H1 (cell line): ENCODE measurements around the gene KIDINS220. TPM values are rescaled to one million over a fixed set of nuclear protein-coding genes. Genes with fewer than 3 reads are reported as not detected.

Experiments
- CTCF ChIA-PET: fragments of 300-600 bp; sonication (Branson Sonifier 250); formaldehyde crosslinking; loops from one replicate; lab custom pipeline; 2021; ENCODE audit not compliant: partially characterized antibody; lab: Charles Lee
- POLR2A ChIA-PET: fragments of 300-600 bp; sonication (Branson Sonifier 250); formaldehyde crosslinking; loops from one replicate; lab custom pipeline; 2021; ENCODE audit warnings: inconsistent platforms; ENCODE audit not compliant: partially characterized antibody; lab: Charles Lee
- DNase-seq, 2 experiments: peaks; one replicate each; pipeline versions ENCODE4 v3.0.0 to v3.0.0-alpha.2; 2010 to 2022; ENCODE audit warnings: low spot score in 2 of 2, low read depth in 1 of 2, mixed read lengths in 1 of 2
- FAIRE-seq: peaks from 2 replicates; lab custom pipeline; 2011; peaks lifted over from hg19 to GRCh38; lab: Jason Lieb, UNC
- H2AFZ ChIP-seq: 2 replicates; pipeline ENCODE4 v1.8.1; 2012; ENCODE audit warnings: low read length, inconsistent platforms
- H2AK5ac ChIP-seq: 2 replicates; pipeline ENCODE4 v1.6.1; 2013; ENCODE audit warnings: low read depth, low read length
- H2BK120ac ChIP-seq: replicated peaks from 2 replicates; pipeline ENCODE3; 2013; ENCODE audit warnings: low read depth, low read length, inconsistent platforms
- H2BK12ac ChIP-seq: 2 replicates; pipeline ENCODE4 v1.6.1; 2013; ENCODE audit warnings: low read depth, low read length
- H2BK15ac ChIP-seq: 2 replicates; pipeline ENCODE4 v1.6.1; 2013; ENCODE audit warnings: low read length
- H2BK20ac ChIP-seq: 2 replicates; pipeline ENCODE4 v1.6.1; 2013; ENCODE audit warnings: low read length
- H2BK5ac ChIP-seq: 2 replicates; pipeline ENCODE4 v1.6.1; 2013; ENCODE audit warnings: low read depth, low read length
- H3K14ac ChIP-seq: 2 replicates; pipeline ENCODE4 v1.6.1; 2013; ENCODE audit warnings: inconsistent platforms; ENCODE audit not compliant: insufficient read length
- H3K18ac ChIP-seq: 2 replicates; pipeline ENCODE4 v1.6.1; 2013; ENCODE audit warnings: low read length; ENCODE audit errors: extremely low read depth
- H3K23ac ChIP-seq: 2 replicates; pipeline ENCODE4 v1.6.1; 2013; ENCODE audit warnings: inconsistent platforms; ENCODE audit not compliant: insufficient read length
- H3K23me2 ChIP-seq: 2 replicates; pipeline ENCODE4 v1.6.1; 2013; ENCODE audit warnings: low read depth, low read length
- H3K27ac ChIP-seq: 2 replicates; pipeline ENCODE4 v1.6.1; 2011; ENCODE audit warnings: low read depth, low read length, inconsistent platforms
- H3K27me3 ChIP-seq, 4 experiments: replicated peaks in 1 of 4; 1 replicate in 1 of 4; 2 replicates in 3 of 4; pipeline versions ENCODE4 v1.6.1 to v1.8.1; 2011 to 2013; ENCODE audit warnings: low read length in 3 of 4, mild to moderate bottlenecking in 3 of 4, inconsistent platforms in 2 of 4, mixed read lengths in 2 of 4, moderate library complexity in 1 of 4; ENCODE audit not compliant: control insufficient read depth in 3 of 4, insufficient read depth in 3 of 4; ENCODE audit errors: extremely low read depth in 1 of 4
- H3K36me3 ChIP-seq, 4 experiments: 2 replicates each; pipeline versions ENCODE4 v1.6.1 to v1.8.1; 2011 to 2013; ENCODE audit warnings: mild to moderate bottlenecking in 4 of 4, low read length in 3 of 4, moderate library complexity in 2 of 4, control low read depth in 1 of 4, inconsistent platforms in 1 of 4; ENCODE audit not compliant: insufficient read depth in 4 of 4, control insufficient read depth in 2 of 4
- H3K4ac ChIP-seq: replicated peaks from 2 replicates; pipeline ENCODE3; 2013; ENCODE audit warnings: low read length, low read depth, mixed read lengths, inconsistent platforms; ENCODE audit not compliant: insufficient read length
- H3K4me1 ChIP-seq, 4 experiments: replicated peaks in 1 of 4; 1 replicate in 1 of 4; 2 replicates in 3 of 4; pipeline versions ENCODE4 v1.6.1 to v1.8.1; 2011 to 2013; ENCODE audit warnings: low read length in 3 of 4, inconsistent platforms in 2 of 4, mixed read lengths in 1 of 4; ENCODE audit not compliant: insufficient read depth in 4 of 4, control insufficient read depth in 3 of 4
- H3K4me2 ChIP-seq, 2 experiments: 2 replicates each; pipeline versions ENCODE4 v1.6.1 to v1.8.1; 2011 to 2013; ENCODE audit warnings: low read depth in 2 of 2, low read length in 2 of 2, control low read depth in 1 of 2, inconsistent platforms in 1 of 2, mild to moderate bottlenecking in 1 of 2; ENCODE audit not compliant: insufficient read depth in 1 of 2
- H3K4me3 ChIP-seq, 4 experiments: fragments of 200-600, 300-600 bp in 1 of 4; sonication (generic), shearing (Covaris generic), sonication (Bioruptor Twin) in 1 of 4; 2 replicates each; pipeline versions ENCODE4 v1.5.1 to v1.8.1; 2011 to 2016; ENCODE audit warnings: low read length in 4 of 4, low read depth in 3 of 4, control low read depth in 2 of 4, inconsistent platforms in 2 of 4, mild to moderate bottlenecking in 2 of 4, mixed read lengths in 1 of 4, moderate library complexity in 1 of 4; ENCODE audit not compliant: insufficient read depth in 2 of 4; ENCODE audit errors: extremely low read depth in 1 of 4
- H3K56ac ChIP-seq: replicated peaks from 2 replicates; pipeline ENCODE3; 2013; ENCODE audit warnings: low read depth, mild to moderate bottlenecking, mixed read lengths, low read length, inconsistent platforms; ENCODE audit not compliant: insufficient read length
- H3K79me1 ChIP-seq: 2 replicates; pipeline ENCODE4 v1.6.1; 2013; ENCODE audit warnings: low read depth, low read length, control low read depth
- H3K79me2 ChIP-seq, 2 experiments: 2 replicates each; pipeline versions ENCODE4 v1.6.1 to v1.8.1; 2012 to 2013; ENCODE audit warnings: low read length in 2 of 2, mild to moderate bottlenecking in 2 of 2, inconsistent platforms in 1 of 2; ENCODE audit not compliant: insufficient read depth in 2 of 2, control insufficient read depth in 1 of 2
- H3K9ac ChIP-seq, 4 experiments: replicated peaks in 1 of 4; 1 replicate in 1 of 4; 2 replicates in 3 of 4; pipeline versions ENCODE4 v1.6.1 to v1.8.1; 2011 to 2013; ENCODE audit warnings: low read depth in 3 of 4, low read length in 3 of 4, control low read depth in 2 of 4, mild to moderate bottlenecking in 2 of 4, moderate library complexity in 2 of 4, inconsistent platforms in 1 of 4; ENCODE audit errors: extremely low read depth in 1 of 4
- H3K9me3 ChIP-seq, 2 experiments: 2 replicates each; pipeline versions ENCODE4 v1.6.1 to v1.8.1; 2012 to 2013; ENCODE audit warnings: mild to moderate bottlenecking in 2 of 2, moderate library complexity in 2 of 2, control low read depth in 1 of 2, inconsistent platforms in 1 of 2, low read depth in 1 of 2, low read length in 1 of 2, mixed read lengths in 1 of 2; ENCODE audit not compliant: insufficient read depth in 2 of 2
- H4K20me1 ChIP-seq, 2 experiments: replicated peaks in 1 of 2; 2 replicates each; pipeline versions ENCODE3 to v1.8.1; 2011 to 2013; ENCODE audit warnings: inconsistent platforms in 2 of 2, low read length in 2 of 2, mild to moderate bottlenecking in 1 of 2; ENCODE audit not compliant: insufficient read depth in 2 of 2, control insufficient read depth in 1 of 2
- H4K5ac ChIP-seq: 2 replicates; pipeline ENCODE4 v1.6.1; 2013; ENCODE audit warnings: low read length, low read depth, mixed read lengths, inconsistent platforms; ENCODE audit not compliant: insufficient read length
- H4K8ac ChIP-seq: 2 replicates; pipeline ENCODE4 v1.8.0; 2013; ENCODE audit warnings: mild to moderate bottlenecking, moderate library complexity, low read length, inconsistent platforms; ENCODE audit not compliant: insufficient read depth; ENCODE audit errors: extremely low read depth
- H4K91ac ChIP-seq: replicated peaks from 2 replicates; pipeline ENCODE3; 2013; ENCODE audit warnings: low read length, mixed read lengths, inconsistent platforms; ENCODE audit not compliant: insufficient read length
- CHD2 ChIP-seq: IDR thresholded peaks from 2 replicates; pipeline ENCODE4 v1.6.1; 2012; ENCODE audit warnings: low read length, improper control_type of control experiment
- HDAC2 ChIP-seq, 2 experiments: fragments of 300-600 bp in 1 of 2; sonication (generic) in 1 of 2; IDR thresholded peaks; 2 replicates each; pipeline ENCODE4 v1.6.1; 2011 to 2012; ENCODE audit warnings: low read depth in 2 of 2, low read length in 2 of 2, mild to moderate bottlenecking in 2 of 2, moderate library complexity in 2 of 2, borderline replicate concordance in 1 of 2, inconsistent platforms in 1 of 2
- KDM5A ChIP-seq: fragments of 200-600 bp; IDR thresholded peaks from 2 replicates; pipeline ENCODE4 v1.7.1; 2012; ENCODE audit warnings: mild to moderate bottlenecking, low read length, inconsistent platforms, mixed read lengths
- NRF1 ChIP-seq: IDR thresholded peaks from 2 replicates; pipeline ENCODE4 v1.6.1; 2011; ENCODE audit warnings: mild to moderate bottlenecking, low read depth, low read length, improper control_type of control experiment
- SRF ChIP-seq: IDR thresholded peaks from 2 replicates; pipeline ENCODE4 v1.6.1; 2011; ENCODE audit warnings: mild to moderate bottlenecking, low read depth, low read length, moderate library complexity
- ZNF274 ChIP-seq: IDR thresholded peaks from 2 replicates; pipeline ENCODE4 v1.7.0; 2012; ENCODE audit warnings: low read length, borderline replicate concordance; ENCODE audit errors: extremely low read depth
- WGBS, 2 experiments: shearing (Covaris generic) in 1 of 2; methylation state at CpG; one replicate each; pipeline versions ENCODE4 v1.1.6 to v1.1.7; 2013 to 2015; ENCODE audit warnings: low lambda C conversion rate in 2 of 2, mixed read lengths in 2 of 2, inconsistent platforms in 1 of 2, low coverage in 1 of 2, missing lambda C conversion rate in 1 of 2; ENCODE audit not compliant: insufficient replicate concordance in 2 of 2, insufficient coverage in 1 of 2, insufficient read length in 1 of 2; ENCODE audit errors: extremely low coverage in 1 of 2, missing lambda C conversion rate in 1 of 2; 5-methylcytosine and 5-hydroxymethylcytosine counted together
- polyA plus RNA-seq, 7 experiments: library from polyadenylated mRNA; depleted of rRNA in 3 of 7; stranded (reverse) in 5 of 7; unstranded in 2 of 7; fragments of >200 nt in 5 of 7; fragments of 200-250 nt in 2 of 7; gene quantifications; 1 replicate in 5 of 7; 2 replicates in 1 of 7; 4 replicates in 1 of 7; pipeline versions ENCODE4 v1.2.1 to v1.2.3, GENCODE V29; 2011 to 2013; ENCODE audit warnings: missing spikeins in 2 of 7, mixed read lengths in 2 of 7
- total RNA-seq: library from RNA; stranded (reverse); fragmentation: NEBNext Ultra II Directional; extraction: Animal tissue kit (Norgen Biotek cat#: 25700); gene quantifications from 2 replicates; pipeline ENCODE4 v1.2.1, GENCODE V29; 2021
- TF ChIP-seq, protein P1 (sequence below): IDR thresholded peaks from 2 replicates; pipeline ENCODE4 v1.6.1; 2011; ENCODE audit warnings: low read depth, mild to moderate bottlenecking, low read length; ENCODE audit not compliant: insufficient read depth

KIDINS220 gene
- total and polyA plus RNA-seq, 2 of the 8 experiments (the other 6 are each of a cell fraction or from before 2014, with no cell fraction given) = 21.2 to 27.1 TPM

- no peak overlapping the region for H4K8ac ChIP-seq
- no peak overlapping the region for H2BK20ac ChIP-seq
- no peak overlapping the region for H3K4me2 ChIP-seq
- H4K20me1 ChIP-seq = no peaks in the 10 kb centered on the region
- H3K4me1 ChIP-seq = no peaks in the 10 kb centered on the region
- no peak for DNase-seq
- H2BK15ac ChIP-seq = no peak overlapping the region
- no peak overlapping the region for H3K9ac ChIP-seq
- H3K23ac ChIP-seq = no peak overlapping the region
- H3K79me2 ChIP-seq = no peaks in the 10 kb centered on the region
- no peak overlapping the region for H2BK12ac ChIP-seq
- POLR2A ChIA-PET = no interaction called here
- H3K27me3 ChIP-seq = no peaks in the 10 kb centered on the region
- H4K91ac ChIP-seq = no peak overlapping the region
- no peaks in the 10 kb centered on the region for H3K23me2 ChIP-seq
- H3K4ac ChIP-seq = no peak overlapping the region
- H2BK120ac ChIP-seq = no peak overlapping the region
- no peaks in the 10 kb centered on the region for H3K79me1 ChIP-seq
- no peaks in the 10 kb centered on the region for H3K36me3 ChIP-seq
- WGBS, 2 experiments = 85% methylated on average over 7 of the region's 7 CpGs; no CpG with 5 or more reads in 1 of the 2 experiments
- no peak for FAIRE-seq
- H3K56ac ChIP-seq = no peak overlapping the region
- H3K18ac ChIP-seq = no peak overlapping the region
- no peak overlapping the region for H2BK5ac ChIP-seq
- H3K14ac ChIP-seq = no peak overlapping the region
- CTCF ChIA-PET = no interaction called here
- H3K4me3 ChIP-seq = no peak overlapping the region
- H3K27ac ChIP-seq = no peak overlapping the region
- no peak overlapping the region for H2AK5ac ChIP-seq
- H4K5ac ChIP-seq = no peak overlapping the region
- H2AFZ ChIP-seq = no peak overlapping the region
- no peaks in the 10 kb centered on the region for H3K9me3 ChIP-seq
- TF ChIP-seq ZNF274 = no peak
- TF ChIP-seq SRF = no peak
- TF ChIP-seq, protein P1, sequence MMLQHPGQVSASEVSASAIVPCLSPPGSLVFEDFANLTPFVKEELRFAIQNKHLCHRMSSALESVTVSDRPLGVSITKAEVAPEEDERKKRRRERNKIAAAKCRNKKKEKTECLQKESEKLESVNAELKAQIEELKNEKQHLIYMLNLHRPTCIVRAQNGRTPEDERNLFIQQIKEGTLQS = no peak
- no peak for TF ChIP-seq HDAC2 (IDR thresholded peaks at IDR 0.05; ENCODE audit: borderline replicate concordance in 1 of 2, low read depth in 2 of 2, low read length in 2 of 2)
- no peak for TF ChIP-seq CHD2
- no peak for TF ChIP-seq NRF1
- TF ChIP-seq KDM5A = no peak
These were observed 11.1 kb upstream of the KIDINS220 start for GRCh38 chr2:8848328-8849100.
